NCI-H526 (cell line): ENCODE data around the gene SCN4B.
A peak's percentile ranks its signal among the peaks of the same experiment; 100 is the strongest.

ENCODE experiments used
- DNase-seq, 2 experiments: peaks; one replicate each; lab custom pipeline; 2025; lab: John Stamatoyannopoulos, UW

Gene SCN4B

GRCh38 chr11:118129471-118130172, 23.0 kb downstream of the SCN4B start:
- no peak for DNase-seq

- DNase-seq: no peak
Observed at GRCh38 chr11:118128721-118129470, 23.7 kb downstream of the SCN4B start.

DNA sequence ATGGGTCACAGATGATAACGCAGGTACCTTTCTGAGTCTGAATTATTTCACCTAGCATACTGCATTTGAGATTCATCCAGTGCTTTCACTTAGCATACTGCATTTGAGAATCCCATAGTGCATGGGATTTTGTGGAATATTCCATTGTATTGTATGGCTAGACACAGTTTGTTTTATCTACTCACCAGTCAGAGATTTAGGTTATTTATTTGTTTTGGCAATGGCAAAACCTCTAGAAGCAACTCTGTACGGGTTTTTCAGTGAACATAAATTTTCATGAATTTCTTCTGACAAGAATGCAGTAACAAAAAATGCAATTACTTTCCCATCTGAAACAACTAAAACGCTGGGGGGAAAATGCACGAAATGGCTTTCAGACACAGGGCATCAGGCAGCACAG, 24.3 kb downstream of the SCN4B start:
- DNase-seq: no peak

- DNase-seq: peak; percentile 63 to 82
Observed at GRCh38 chr11:118126082-118126838, 26.4 kb downstream of the SCN4B start.

GRCh38 chr11:118124929-118125535, 27.6 kb downstream of the SCN4B start:
- peak; percentile 28 to 86 for DNase-seq

- no peak for DNase-seq
Observed at GRCh38 chr11:118120793-118121192, 31.8 kb downstream of the SCN4B start.

- DNase-seq: no peak
Observed at GRCh38 chr11:118117790-118118601, 34.6 kb downstream of the SCN4B start.

GRCh38 chr11:118115048-118115447, 37.6 kb downstream of the SCN4B start:
- DNase-seq: no peak

DNA sequence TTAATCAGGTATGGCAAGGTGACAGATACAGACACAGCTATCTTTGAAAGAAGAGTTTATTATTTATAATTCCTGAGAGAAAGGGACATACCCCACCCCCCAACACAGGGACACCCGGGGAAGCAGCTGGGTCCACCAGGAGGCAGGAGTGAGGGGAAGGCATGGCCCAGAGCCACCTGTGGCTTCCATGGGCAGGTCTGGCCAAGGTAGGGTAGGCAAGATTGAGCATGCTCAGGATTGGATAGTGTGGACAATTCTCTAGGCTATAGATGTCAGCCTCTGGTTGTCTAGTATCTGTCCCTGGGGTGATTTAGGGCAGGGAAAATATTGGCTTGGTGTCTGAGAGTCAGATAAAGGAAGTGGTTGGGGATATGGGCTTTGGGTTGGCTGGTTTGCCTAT, 38.4 kb downstream of the SCN4B start:
- no peak for DNase-seq

DNA sequence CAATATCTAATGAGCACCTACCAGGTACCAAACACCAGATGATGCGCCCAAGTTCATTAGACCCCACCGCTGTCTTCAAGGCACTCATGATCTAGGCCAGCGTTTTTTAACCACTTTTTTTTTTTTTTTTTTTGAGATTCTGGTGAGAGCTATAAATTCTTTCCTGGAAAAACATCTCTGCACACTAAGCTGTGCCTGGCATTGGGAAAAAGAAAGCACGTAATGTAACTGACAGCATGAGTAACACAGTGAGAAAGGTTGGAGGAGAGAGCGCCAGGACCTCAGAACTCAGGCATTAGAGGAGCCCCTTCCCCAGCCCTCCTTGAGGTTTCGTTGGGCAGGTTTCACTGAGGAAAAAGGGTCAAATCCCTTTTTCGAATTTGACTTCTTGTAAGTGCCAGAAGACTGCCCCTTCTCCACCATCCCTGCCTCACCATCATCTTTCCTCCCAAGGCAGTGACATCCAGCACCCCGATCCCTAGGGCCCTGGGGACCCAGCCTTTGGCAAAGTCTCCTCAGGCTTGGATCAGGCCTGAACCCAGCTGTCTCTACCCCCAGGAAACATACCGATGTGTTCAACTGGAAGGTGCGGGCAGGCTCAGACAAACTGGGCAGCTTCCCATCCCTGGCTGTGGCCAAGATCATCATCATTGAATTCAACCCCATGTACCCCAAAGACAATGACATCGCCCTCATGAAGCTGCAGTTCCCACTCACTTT, 39.8 kb downstream of the SCN4B start:
- no peak for DNase-seq

DNA sequence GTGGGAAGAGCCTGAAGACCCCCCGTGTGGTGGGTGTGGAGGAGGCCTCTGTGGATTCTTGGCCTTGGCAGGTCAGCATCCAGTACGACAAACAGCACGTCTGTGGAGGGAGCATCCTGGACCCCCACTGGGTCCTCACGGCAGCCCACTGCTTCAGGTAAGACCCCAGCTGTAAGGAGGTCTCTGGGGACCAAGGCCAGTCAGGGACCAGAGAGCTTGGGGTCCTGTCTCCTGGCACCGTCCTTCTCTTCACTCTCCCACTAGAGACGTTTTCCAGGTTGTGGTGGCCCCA, 40.9 kb downstream of the SCN4B start:
- DNase-seq: no peak

- no peak for DNase-seq
Observed at GRCh38 chr11:118111019-118111743, 41.4 kb downstream of the SCN4B start.

GRCh38 chr11:118109231-118109630, 43.4 kb downstream of the SCN4B start:
- no peak for DNase-seq

GRCh38 chr11:118108513-118108912, 44.1 kb downstream of the SCN4B start:
- DNase-seq: no peak

DNA sequence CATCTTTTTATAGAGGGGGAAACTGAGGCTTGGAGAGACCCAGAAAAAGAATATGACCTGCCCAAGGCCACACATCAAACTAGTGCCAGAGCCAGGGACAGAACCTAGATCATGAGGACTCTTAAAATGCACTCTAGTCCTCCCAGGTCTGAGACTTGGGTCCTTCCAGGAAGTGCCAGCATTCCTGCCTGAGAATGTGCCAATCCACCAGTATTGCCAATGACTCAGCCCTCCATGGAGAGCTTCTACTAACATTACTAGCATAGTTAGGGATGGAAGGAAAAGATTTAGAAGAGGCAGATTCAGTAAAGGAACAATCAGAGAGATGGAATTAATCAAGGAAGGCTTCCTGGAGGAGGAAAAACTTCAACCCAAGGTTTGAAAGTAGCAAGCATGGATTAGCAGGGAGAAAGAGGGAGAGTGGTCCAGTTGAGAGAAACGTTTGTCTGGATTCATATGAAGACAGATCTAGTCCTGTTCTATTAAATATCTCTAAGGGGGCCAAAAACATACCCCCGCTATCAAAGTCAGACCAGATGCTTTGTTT, 45.8 kb downstream of the SCN4B start:
- DNase-seq: no peak

DNA sequence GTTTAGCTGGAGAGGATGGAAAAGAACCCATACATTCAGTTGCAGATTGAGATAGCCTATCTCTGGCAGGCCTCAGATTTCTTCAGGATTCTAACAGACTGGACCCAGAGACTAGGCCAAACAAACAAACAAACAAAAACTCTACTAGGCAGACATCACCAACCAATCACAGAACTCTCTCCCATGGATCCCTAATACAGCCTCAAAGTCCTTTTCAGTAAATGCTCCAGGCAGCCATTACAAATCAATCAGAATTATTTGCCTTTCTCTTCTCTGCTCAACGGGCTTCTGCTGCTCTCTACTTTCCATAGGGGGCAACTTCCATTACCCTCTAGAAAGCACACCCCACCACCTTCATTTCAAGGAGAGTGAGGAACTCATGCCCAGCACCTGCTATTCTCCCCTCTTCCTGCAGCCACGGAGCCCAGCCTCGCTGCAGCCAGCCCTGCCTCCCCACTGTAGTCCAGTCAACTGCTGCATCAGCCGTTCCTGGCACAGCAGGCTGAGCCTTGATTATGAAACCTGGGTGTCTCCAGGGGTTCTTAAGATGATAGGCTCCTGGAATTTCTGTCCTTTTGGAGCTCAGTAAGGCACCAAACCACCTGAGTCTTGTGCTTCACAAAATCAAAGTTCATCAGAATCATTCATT, 46.8 kb downstream of the SCN4B start:
- no peak for DNase-seq

GRCh38 chr11:118104491-118104890, 48.1 kb downstream of the SCN4B start:
- no peak for DNase-seq

- no peak for DNase-seq
Observed at GRCh38 chr11:118102721-118103261, 49.8 kb downstream of the SCN4B start.

DNA sequence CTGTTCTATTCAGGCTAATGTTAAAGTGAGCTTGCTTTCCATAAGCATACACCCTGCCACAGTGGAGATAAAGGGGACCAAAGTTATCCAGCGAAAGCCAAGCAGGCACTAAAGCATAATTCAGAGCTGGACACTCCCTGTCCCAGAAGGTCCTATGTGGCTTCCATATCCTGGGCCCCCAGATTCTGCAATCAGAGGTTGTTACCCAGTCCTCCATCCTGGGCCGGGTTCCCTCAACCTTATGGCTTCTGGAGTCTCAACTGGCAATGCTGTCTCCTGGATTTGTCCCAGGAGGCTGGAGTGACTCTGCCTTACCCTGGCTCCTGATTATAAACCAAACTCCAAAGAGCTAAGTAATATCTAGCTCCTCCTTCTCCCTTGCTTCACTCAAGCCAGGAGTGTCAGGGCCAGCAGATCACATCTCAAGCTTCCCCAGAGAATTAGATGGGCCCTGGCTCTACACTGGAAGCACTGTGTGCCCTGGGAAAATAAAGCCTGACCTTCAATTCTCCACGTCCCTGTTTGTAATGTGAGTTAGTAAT, 51.9 kb downstream of the SCN4B start:
- DNase-seq: no peak
